Heart right ventricle (tissue), 16 donors: ENCODE measurements around the gene IP6K3. TPM values are rescaled to one million over a fixed set of nuclear protein-coding genes. Genes with fewer than 3 reads are reported as not detected.

Source experiments
- ATAC-seq, 8 donors: fragments of 200-7000 bp; cut with Tn5 transposase; one replicate each; pipeline ENCODE4 v1.9.1; 2020; ENCODE audit warnings: mild to moderate bottlenecking in 8 of 8, moderate library complexity in 8 of 8, moderate number of reproducible peaks in 1 of 8
- DNase-seq, 2 donors: peaks; one replicate each; pipeline ENCODE4 v3.0.0-alpha.2; 2020
- H3K27ac ChIP-seq, 10 donors: fragments of 200-600 bp; sonication (generic) in 2 of 10; one replicate each; pipeline versions ENCODE4 v1.5.0 to v1.8.0; 2020 to 2022; ENCODE audit warnings: mild to moderate bottlenecking in 3 of 10
- H3K27me3 ChIP-seq, 7 donors: fragments of 200-600 bp; one replicate each; pipeline ENCODE4 v1.8.0; 2021 to 2022; ENCODE audit warnings: mild to moderate bottlenecking in 2 of 7
- H3K36me3 ChIP-seq, 9 donors: fragments of 200-600 bp; sonication (generic) in 1 of 9; one replicate each; pipeline versions ENCODE4 v1.5.0 to v1.8.0; 2020 to 2022; ENCODE audit warnings: mild to moderate bottlenecking in 2 of 9
- H3K4me1 ChIP-seq, 9 donors: fragments of 200-600 bp; sonication (generic) in 1 of 9; one replicate each; pipeline versions ENCODE4 v1.5.0 to v1.8.0; 2020 to 2022; ENCODE audit warnings: mild to moderate bottlenecking in 4 of 9
- H3K4me3 ChIP-seq, 10 donors: fragments of 200-600 bp; sonication (generic) in 2 of 10; one replicate each; pipeline versions ENCODE4 v1.5.0 to v1.8.0; 2020 to 2022; ENCODE audit warnings: mild to moderate bottlenecking in 7 of 10, moderate library complexity in 2 of 10
- H3K9me3 ChIP-seq, 11 donors: fragments of 200-600 bp in 10 of 11; sonication (generic) in 2 of 11; one replicate each; pipeline versions ENCODE4 v1.5.0 to v1.8.0; 2013 to 2022; ENCODE audit warnings: mild to moderate bottlenecking in 2 of 11, control low read depth in 1 of 11, moderate library complexity in 1 of 11
- WGBS, 2 donors: extraction: QIAGEN DNeasy Blood & Tissue Kit; methylation state at CpG; one replicate each; pipeline ENCODE4 v1.1.7; 2013; ENCODE audit warnings: inconsistent platforms in 1 of 2; 5-methylcytosine and 5-hydroxymethylcytosine counted together
- intact Hi-C, 10 donors: fragments of 100-400 bp; cut with DNase I; formaldehyde crosslinking; loops; one replicate each; pipeline versions ENCODE4 v1.11.1 to v1.14.2; 2022
- polyA plus RNA-seq, 2 donors: library from polyadenylated mRNA; stranded (reverse); fragments of 200-250 nt; gene quantifications; one replicate each; pipeline ENCODE4 v1.2.3, GENCODE V29; 2013
- total RNA-seq, 10 donors: library from RNA; stranded (reverse); fragmentation: NEBNext Ultra II Directional in 3 of 10; extraction: Animal tissue kit (Norgen Biotek cat#: 25700) in 3 of 10; gene quantifications; one replicate each; pipeline versions ENCODE4 v1.2.1 to v1.2.4, GENCODE V29; 2021 to 2023
- TF ChIP-seq, protein P1 (sequence below), 9 donors: fragments of 200-600 bp; sonication (generic) in 2 of 9; IDR thresholded peaks; one replicate each; pipeline versions ENCODE4 v1.5.0 to v1.8.0; 2021 to 2022; ENCODE audit warnings: antibody characterized with exemption in 9 of 9, mild to moderate bottlenecking in 5 of 9, moderate library complexity in 1 of 9
- donor health status: Arrhythmogenic right ventricular cardiomyopathy.
- donor health status: ischemic (EF 13 %, LVEDD 7.1; RV severe dilation, severe dysfunction).
- donor health status: healthy with polysubstance abuse.
- donor health status: DM: no; HTN: yes; CAD: no.
- donor health status: DM: no; HTN: no; CAD: no.
- donor health status: ischemic (EF 25% LVEDD 6.9; RV normal size, moderate dysfunction).
- donor health status: ischemic (EF 25% LVEDD 5.7; RV mildly dilated, moderate dysfunction).
- donor health status: healthy.
- donor health status: DM: yes; HTN: yes; CAD: no.
- donor health status: Ischemic cardiomyopathy.
- donor health status: ischemic (EF 35%, LVEDD 5.7; RV mildly dilated, moderate dysfunction).
- donor health status: nonischemic (EF 11% LVEDD 7.7; RV severe dilation, severe dysfunction).
- donor health status: DM: yes; HTN: yes; CAD: no.
- donor health status: PGD.
- donor health status: ischemic (EF 29% LVEDD 5.4; RV normal size, mild dysfunction).
- donor health status: nonischemic (EF 23%, LVEDD 6.1; RV moderate dilation, normal function).

Gene IP6K3
- total and polyA plus RNA-seq, 12 donors, result 15.9 to 55.7 (median 27.5) TPM

DNA sequence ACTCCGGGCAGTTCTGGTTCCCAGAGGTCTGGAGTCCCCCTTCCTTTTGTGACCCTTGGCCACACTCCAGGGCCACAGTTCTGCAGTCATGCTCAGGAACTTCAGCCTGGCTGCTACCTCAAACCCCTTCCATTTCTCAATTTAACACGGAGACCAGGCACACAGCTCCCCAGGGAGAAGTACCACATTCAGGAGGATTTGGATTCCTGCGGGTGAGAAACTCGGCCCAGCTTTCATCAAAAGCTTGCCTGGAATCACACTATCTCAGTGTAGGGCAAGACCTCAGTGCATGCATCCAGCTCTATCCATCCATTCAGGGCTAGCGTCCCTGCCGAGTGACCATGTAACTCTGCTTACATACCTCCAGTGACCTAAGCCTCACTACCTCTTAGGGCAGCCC, 16.8 kb upstream of the IP6K3 start:
- intact Hi-C loops, result loop anchor here in 9 of 10 donors (2.0 to 10.0 kb wide), 8 partner anchors 41 to 179 kb away; partner anchors contain the start of genes UQCC2 (in 4 of the 9) and BAK1 (in 2 of the 9)
- no peaks in the 10 kb centered on the region for H3K36me3 ChIP-seq
- H3K27me3 ChIP-seq, result peaks cover 0 to 2% (median 0%) of the 10 kb centered on the region in 7 donors
- H3K4me3 ChIP-seq, result no peak overlapping the region
- WGBS, 2 donors, result 50 to 58% methylated on average over 6 of the region's 6 CpGs
- H3K27ac ChIP-seq, result no peak overlapping the region
- H3K4me1 ChIP-seq, result peaks cover 2 to 30% (median 19%) of the 10 kb centered on the region in 9 donors
- H3K9me3 ChIP-seq, result peaks cover 0 to 5% (median 0%) of the 10 kb centered on the region in 11 donors
- TF ChIP-seq, protein P1, sequence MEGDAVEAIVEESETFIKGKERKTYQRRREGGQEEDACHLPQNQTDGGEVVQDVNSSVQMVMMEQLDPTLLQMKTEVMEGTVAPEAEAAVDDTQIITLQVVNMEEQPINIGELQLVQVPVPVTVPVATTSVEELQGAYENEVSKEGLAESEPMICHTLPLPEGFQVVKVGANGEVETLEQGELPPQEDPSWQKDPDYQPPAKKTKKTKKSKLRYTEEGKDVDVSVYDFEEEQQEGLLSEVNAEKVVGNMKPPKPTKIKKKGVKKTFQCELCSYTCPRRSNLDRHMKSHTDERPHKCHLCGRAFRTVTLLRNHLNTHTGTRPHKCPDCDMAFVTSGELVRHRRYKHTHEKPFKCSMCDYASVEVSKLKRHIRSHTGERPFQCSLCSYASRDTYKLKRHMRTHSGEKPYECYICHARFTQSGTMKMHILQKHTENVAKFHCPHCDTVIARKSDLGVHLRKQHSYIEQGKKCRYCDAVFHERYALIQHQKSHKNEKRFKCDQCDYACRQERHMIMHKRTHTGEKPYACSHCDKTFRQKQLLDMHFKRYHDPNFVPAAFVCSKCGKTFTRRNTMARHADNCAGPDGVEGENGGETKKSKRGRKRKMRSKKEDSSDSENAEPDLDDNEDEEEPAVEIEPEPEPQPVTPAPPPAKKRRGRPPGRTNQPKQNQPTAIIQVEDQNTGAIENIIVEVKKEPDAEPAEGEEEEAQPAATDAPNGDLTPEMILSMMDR (IDR thresholded peaks at IDR 0.05), result no peak
- DNase-seq (no peak), ATAC-seq (no peak)

- Histone ChIP-seq H3K4me3 (no peak overlapping the region), H3K36me3 (no peaks in the 10 kb centered on the region), H3K9me3 (peaks cover 0 to 5% (median 0%) of the 10 kb centered on the region in 11 donors), H3K27ac (peak overlapping the region in 2 of 10 donors; percentile 71 to 82), H3K4me1 (peaks cover 2 to 30% (median 19%) of the 10 kb centered on the region in 9 donors), H3K27me3 (no peaks in the 10 kb centered on the region)
- intact Hi-C loops, result loop anchor here in 9 of 10 donors (1.0 to 10.0 kb wide), 10 partner anchors 40 to 178 kb away; partner anchors contain the start of genes UQCC2 (in 5 of the 9) and BAK1 (in 2 of the 9)
- ATAC-seq, result no peak
- WGBS, 2 donors, result 69 to 79% methylated on average over 4 of the region's 4 CpGs
- DNase-seq, result no peak
- TF ChIP-seq, protein P1 (IDR thresholded peaks at IDR 0.05), result no peak
These were observed 16.0 kb upstream of the IP6K3 start for GRCh38 chr6:33762713-33763112.

DNA sequence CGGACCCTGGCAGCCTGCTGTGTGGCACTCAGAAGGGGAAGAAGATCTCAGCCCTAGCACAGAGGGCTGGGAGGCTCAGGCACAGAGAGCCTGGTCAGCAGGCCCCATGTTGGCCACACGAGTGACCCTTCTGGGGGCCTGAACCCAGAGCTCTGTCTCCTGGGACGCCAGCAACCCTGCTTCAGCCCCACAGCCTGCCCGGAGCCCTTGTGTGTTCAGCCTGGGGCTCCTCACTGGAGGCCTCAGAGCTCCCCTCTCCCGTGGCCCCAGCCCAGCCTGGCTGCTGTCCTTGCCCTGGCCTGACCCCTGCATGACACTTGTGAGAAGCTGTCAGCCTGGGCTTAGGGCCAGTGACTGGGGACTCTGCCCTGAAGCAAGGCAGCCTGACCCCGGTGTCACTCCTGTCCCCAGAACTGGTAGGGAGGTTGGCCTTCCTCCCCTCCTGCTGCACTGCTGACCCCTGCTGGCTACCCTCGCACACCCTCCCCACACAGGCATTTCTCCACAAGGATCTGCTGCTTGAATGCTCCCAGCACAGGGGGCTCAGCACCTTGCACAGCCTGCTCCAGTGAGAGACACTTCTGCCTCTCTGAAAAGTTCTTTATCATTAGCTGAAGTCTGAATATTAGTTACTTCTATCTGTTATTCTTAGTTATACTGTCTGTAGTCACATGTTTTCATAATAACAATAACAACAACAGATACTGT, 15.4 kb upstream of the IP6K3 start:
- H3K36me3 ChIP-seq, result no peaks in the 10 kb centered on the region
- WGBS, 2 donors, result 32 to 35% methylated on average over 7 of the region's 7 CpGs
- TF ChIP-seq, protein P1 (IDR thresholded peaks at IDR 0.05), result peak; percentile 44 to 78 (median 66)
- intact Hi-C loops, result loop anchor here in 9 of 10 donors (1.0 to 10.0 kb wide), 10 partner anchors 40 to 177 kb away; partner anchors contain the start of genes UQCC2 (in 5 of the 9) and BAK1 (in 2 of the 9)
- H3K27me3 ChIP-seq, result no peaks in the 10 kb centered on the region
- peak overlapping the region in 1 of 10 donors; percentile 3 for H3K4me3 ChIP-seq
- ATAC-seq (peak; percentile 85 to 95 (median 91)), DNase-seq (peak; percentile 80 to 87)
- H3K4me1 ChIP-seq, result peaks cover 2 to 30% (median 19%) of the 10 kb centered on the region in 9 donors
- peak overlapping the region; percentile 14 to 82 (median 71) for H3K27ac ChIP-seq
- H3K9me3 ChIP-seq, result peaks cover 0 to under 1% (median 0%) of the 10 kb centered on the region in 11 donors

- Histone ChIP-seq H3K9me3 (no peaks in the 10 kb centered on the region), H3K27me3 (no peaks in the 10 kb centered on the region), H3K4me1 (peaks cover 2 to 30% (median 19%) of the 10 kb centered on the region in 9 donors), H3K4me3 (peak overlapping the region in 1 of 10 donors; percentile 3), H3K36me3 (no peaks in the 10 kb centered on the region), H3K27ac (peak overlapping the region; percentile 14 to 82 (median 71))
- WGBS, 2 donors, result 58 to 65% methylated on average over 2 of the region's 2 CpGs
- TF ChIP-seq, protein P1 (IDR thresholded peaks at IDR 0.05), result no peak
- intact Hi-C loops, result loop anchor here in 8 of 10 donors (5.0 to 10.0 kb wide), 5 partner anchors 39 to 177 kb away; partner anchors contain the start of genes UQCC2 (in 3 of the 8) and BAK1 (in 2 of the 8)
- DNase-seq (no peak), ATAC-seq (peak in 7 of 8 donors; percentile 6 to 43 (median 22))
These were observed 14.8 kb upstream of the IP6K3 start for GRCh38 chr6:33761581-33761921.
